MM.1S (cell line): ENCODE results near the gene C2CD2.

Experiments
- DNase-seq: peaks from one replicate; pipeline ENCODE4 v3.0.0-alpha.2; 2015
- H2AFZ ChIP-seq: fragments of 300-600 bp; sonication (generic); 2 replicates; pipeline ENCODE4 v1.6.0; 2016; ENCODE audit warnings: antibody characterized with exemption, low read length
- H3F3A ChIP-seq: fragments of 300-600 bp; sonication (generic); 2 replicates; pipeline ENCODE4 v1.6.1; 2016; ENCODE audit warnings: mild to moderate bottlenecking, antibody characterized with exemption, low read length, moderate library complexity, mixed read lengths; ENCODE audit not compliant: insufficient read depth
- H3K27ac ChIP-seq: fragments of 300-600 bp; sonication (generic); 2 replicates; pipeline ENCODE4 v1.5.1; 2016; ENCODE audit warnings: mild to moderate bottlenecking, low read length
- H3K27me3 ChIP-seq: fragments of 300-600 bp; sonication (generic); replicated peaks from 2 replicates; pipeline ENCODE4 v1.6.0; 2016; ENCODE audit warnings: low read length; ENCODE audit not compliant: insufficient read depth
- H3K36me3 ChIP-seq: fragments of 300-600 bp; sonication (generic); replicated peaks from 2 replicates; pipeline ENCODE4 v1.6.1; 2016; ENCODE audit warnings: mild to moderate bottlenecking, low read length, mixed read lengths; ENCODE audit not compliant: insufficient read depth
- H3K4me1 ChIP-seq: fragments of 300-600 bp; sonication (generic); 2 replicates; pipeline ENCODE4 v1.6.1; 2016; ENCODE audit warnings: low read length, mixed read lengths
- H3K4me2 ChIP-seq: fragments of 300-600 bp; sonication (generic); 2 replicates; pipeline ENCODE4 v1.6.0; 2016; ENCODE audit warnings: low read depth, low read length
- H3K4me3 ChIP-seq: fragments of 300-600 bp; sonication (generic); 2 replicates; pipeline ENCODE4 v1.5.1; 2016; ENCODE audit warnings: low read length, mixed read lengths
- H3K79me2 ChIP-seq: fragments of 300-600 bp; sonication (generic); 2 replicates; pipeline ENCODE4 v1.6.1; 2016; ENCODE audit warnings: mixed run types, low read length, mixed read lengths
- H3K9ac ChIP-seq: fragments of 300-600 bp; sonication (generic); 2 replicates; pipeline ENCODE4 v1.6.1; 2016; ENCODE audit warnings: low read length, mixed read lengths
- H3K9me2 ChIP-seq: fragments of 300-600 bp; sonication (generic); replicated peaks from 2 replicates; pipeline ENCODE4 v1.6.1; 2016; ENCODE audit warnings: mild to moderate bottlenecking, low read length, mixed read lengths; ENCODE audit not compliant: insufficient read depth
- H3K9me3 ChIP-seq: fragments of 300-600 bp; sonication (generic); replicated peaks from 2 replicates; pipeline ENCODE4 v1.6.1; 2016; ENCODE audit warnings: mild to moderate bottlenecking, low read length, mixed read lengths; ENCODE audit not compliant: insufficient read depth
- H4K20me1 ChIP-seq: fragments of 300-600 bp; sonication (generic); 2 replicates; pipeline ENCODE4 v1.6.1; 2016; ENCODE audit warnings: mild to moderate bottlenecking, low read length, moderate library complexity, mixed read lengths; ENCODE audit not compliant: insufficient read depth
- CTCF ChIP-seq: fragments of 300-600 bp; sonication (generic); IDR thresholded peaks from 2 replicates; pipeline ENCODE4 v1.5.1; 2016; ENCODE audit warnings: antibody characterized with exemption, low read length, mixed read lengths
- EZH2 ChIP-seq: fragments of 300-600 bp; sonication (generic); optimal IDR thresholded peaks from 2 replicates; pipeline ENCODE3; 2017; ENCODE audit warnings: low read depth, mild to moderate bottlenecking, antibody characterized with exemption, low read length, mixed read lengths
- EZH2phosphoT487 ChIP-seq: fragments of 300-600 bp; sonication (generic); IDR thresholded peaks from 2 replicates; pipeline ENCODE4 v1.6.1; 2018; ENCODE audit warnings: antibody characterized with exemption, low read length

C2CD2 gene

GRCh38 chr21:41839387-41840000, 114.3 kb downstream of the C2CD2 start:
- no peak overlapping the region for H3K4me2 ChIP-seq
- H3K27me3 ChIP-seq, result no peaks in the 10 kb centered on the region
- H3K9ac ChIP-seq, result no peak overlapping the region
- no peaks in the 10 kb centered on the region for H3K36me3 ChIP-seq
- peaks cover 6% of the 10 kb centered on the region for H3F3A ChIP-seq
- H3K4me1 ChIP-seq, result peaks cover 8% of the 10 kb centered on the region
- H3K9me2 ChIP-seq, result no peaks in the 10 kb centered on the region
- no peak overlapping the region for H2AFZ ChIP-seq
- H3K9me3 ChIP-seq, result no peaks in the 10 kb centered on the region
- H3K79me2 ChIP-seq, result no peaks in the 10 kb centered on the region
- DNase-seq, result no peak
- H3K27ac ChIP-seq, result no peak overlapping the region
- H3K4me3 ChIP-seq, result no peak overlapping the region
- TF ChIP-seq EZH2phosphoT487 (no peak), CTCF (no peak), EZH2 (no peak)
- no peaks in the 10 kb centered on the region for H4K20me1 ChIP-seq

DNA sequence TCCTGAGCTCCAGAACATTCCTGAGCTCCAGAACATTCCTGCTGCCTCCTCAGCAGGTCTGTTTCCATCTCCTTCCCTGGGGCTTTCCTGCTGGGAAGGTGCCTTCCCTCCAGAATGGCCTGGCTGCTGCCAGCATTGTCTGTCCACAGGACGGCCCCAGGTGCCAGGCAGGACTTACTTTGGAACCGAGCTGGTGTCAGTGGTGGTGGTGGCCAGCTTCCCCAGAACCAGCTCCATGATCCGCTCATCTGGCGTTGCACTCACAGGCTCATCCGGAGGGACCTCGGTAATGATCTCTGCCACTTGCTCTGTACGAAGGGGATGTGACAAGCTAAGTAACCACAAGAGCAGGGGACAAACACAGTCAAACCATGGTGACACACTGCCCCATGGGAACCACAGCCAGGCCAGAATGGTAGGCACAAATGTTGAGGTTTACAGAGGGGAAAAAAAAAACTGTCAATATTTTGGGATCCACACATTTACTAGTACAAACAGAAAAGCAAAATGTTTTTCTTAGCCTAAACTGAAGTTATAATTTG, 116.0 kb downstream of the C2CD2 start:
- H3K4me2 ChIP-seq, result no peak overlapping the region
- H3K36me3 ChIP-seq, result no peaks in the 10 kb centered on the region
- no peak for DNase-seq
- no peak overlapping the region for H3K9ac ChIP-seq
- H3K79me2 ChIP-seq, result no peaks in the 10 kb centered on the region
- H2AFZ ChIP-seq, result no peak overlapping the region
- H3K27me3 ChIP-seq, result no peaks in the 10 kb centered on the region
- H3K4me3 ChIP-seq, result no peak overlapping the region
- H3F3A ChIP-seq, result peaks cover 23% of the 10 kb centered on the region
- no peaks in the 10 kb centered on the region for H4K20me1 ChIP-seq
- no peak for TF ChIP-seq EZH2phosphoT487
- no peak for TF ChIP-seq EZH2
- no peak for TF ChIP-seq CTCF
- H3K9me3 ChIP-seq, result no peaks in the 10 kb centered on the region
- H3K27ac ChIP-seq, result no peak overlapping the region
- peaks cover 25% of the 10 kb centered on the region for H3K4me1 ChIP-seq
- H3K9me2 ChIP-seq, result no peaks in the 10 kb centered on the region

- Histone ChIP-seq H3K9ac (no peak overlapping the region), H3K27ac (no peak overlapping the region), H3K4me1 (peaks cover 38% of the 10 kb centered on the region), H3K4me3 (no peak overlapping the region), H2AFZ (no peak overlapping the region), H3K79me2 (peaks cover 9% of the 10 kb centered on the region), H4K20me1 (no peaks in the 10 kb centered on the region), H3K9me3 (no peaks in the 10 kb centered on the region), H3K36me3 (no peaks in the 10 kb centered on the region), H3K27me3 (no peaks in the 10 kb centered on the region), H3F3A (peaks cover 28% of the 10 kb centered on the region), H3K9me2 (no peaks in the 10 kb centered on the region), H3K4me2 (no peak overlapping the region)
- no peak for TF ChIP-seq EZH2phosphoT487
- no peak for TF ChIP-seq EZH2
- TF ChIP-seq CTCF, result no peak
- no peak for DNase-seq
These were observed 117.4 kb downstream of the C2CD2 start for GRCh38 chr21:41836166-41837015.
